SK-N-SH (cell line): Measurements from ENCODE around the gene WIPF2. TPM values are rescaled to one million over a fixed set of nuclear protein-coding genes. Genes with fewer than 3 reads are reported as not detected.

ENCODE experiments used
- CTCF ChIA-PET: fragments of 300-600, 350-600 bp; formaldehyde crosslinking; extraction: SDS; loops from one replicate; lab custom pipeline; 2021; lab: Yijun Ruan, JAX
- POLR2A ChIA-PET: fragments of 350-600 bp; sonication (Branson Sonifier 250); formaldehyde crosslinking; extraction: SDS; loops from one replicate; lab custom pipeline; 2020; ENCODE audit warnings: antibody characterized with exemption, inconsistent platforms; lab: Yijun Ruan, JAX
- DNase-seq: peaks from one replicate; pipeline ENCODE4 v3.0.0; 2012
- H2AFZ ChIP-seq: fragments of 200-600 bp; sonication (generic); 2 replicates; pipeline ENCODE4 v1.8.1; 2016; ENCODE audit warnings: antibody characterized with exemption, mild to moderate bottlenecking, low read depth
- H3F3A ChIP-seq: fragments of 200-600 bp; sonication (generic); replicated peaks from 2 replicates; pipeline ENCODE3; 2016; ENCODE audit warnings: antibody characterized with exemption, mild to moderate bottlenecking; ENCODE audit not compliant: insufficient read depth
- H3K27ac ChIP-seq, 2 experiments: fragments of 200-500 bp in 1 of 2; fragments of 200-600 bp in 1 of 2; sonication (Bioruptor generic) in 1 of 2; sonication (generic), shearing (Covaris generic) in 1 of 2; 2 replicates each; pipeline versions ENCODE4 v1.5.1 to v1.6.1; 2014 to 2016; ENCODE audit warnings: low read depth in 2 of 2, inconsistent platforms in 1 of 2, low read length in 1 of 2, mild to moderate bottlenecking in 1 of 2, mixed read lengths in 1 of 2
- H3K27me3 ChIP-seq: fragments of 200-600 bp; sonication (generic), shearing (Covaris generic); 2 replicates; pipeline ENCODE4 v1.6.1; 2016; ENCODE audit warnings: mixed run types; ENCODE audit not compliant: insufficient read depth
- H3K36me3 ChIP-seq, 2 experiments: fragments of 200-500 bp in 1 of 2; fragments of 200-600 bp in 1 of 2; sonication (Bioruptor generic) in 1 of 2; sonication (generic) in 1 of 2; replicated peaks in 1 of 2; 2 replicates each; pipeline versions ENCODE3 to v1.5.1; 2014 to 2016; ENCODE audit warnings: low read length in 1 of 2, mild to moderate bottlenecking in 1 of 2; ENCODE audit not compliant: insufficient read depth in 2 of 2, control insufficient read depth in 1 of 2
- H3K4me1 ChIP-seq, 2 experiments: fragments of 200-500 bp in 1 of 2; fragments of 200-600 bp in 1 of 2; sonication (Bioruptor generic) in 1 of 2; sonication (generic), shearing (Covaris generic) in 1 of 2; 2 replicates each; pipeline versions ENCODE4 v1.5.1 to v1.6.1; 2014 to 2016; ENCODE audit warnings: low read depth in 1 of 2, low read length in 1 of 2, mixed run types in 1 of 2; ENCODE audit not compliant: insufficient read depth in 2 of 2, control insufficient read depth in 1 of 2
- H3K4me2 ChIP-seq: fragments of 200-600 bp; sonication (generic), shearing (Covaris generic); 2 replicates; pipeline ENCODE4 v1.6.1; 2017; ENCODE audit warnings: mixed run types
- H3K4me3 ChIP-seq, 2 experiments: fragments of 200-500 bp in 1 of 2; fragments of 200-600 bp in 1 of 2; sonication (Bioruptor generic) in 1 of 2; sonication (generic), shearing (Covaris generic) in 1 of 2; 2 replicates each; pipeline versions ENCODE4 v1.5.1 to v1.8.1; 2014 to 2016; ENCODE audit warnings: low read depth in 2 of 2, inconsistent platforms in 1 of 2, low read length in 1 of 2, mild to moderate bottlenecking in 1 of 2, mixed read lengths in 1 of 2, moderate library complexity in 1 of 2
- H3K79me2 ChIP-seq: fragments of 200-600 bp; sonication (generic); 2 replicates; pipeline ENCODE4 v1.8.1; 2017; ENCODE audit warnings: mild to moderate bottlenecking; ENCODE audit not compliant: insufficient read depth
- H3K9ac ChIP-seq: fragments of 200-600 bp; sonication (generic); 2 replicates; pipeline ENCODE4 v1.6.1; 2017; ENCODE audit warnings: mixed run types
- H3K9me2 ChIP-seq: fragments of 200-600 bp; sonication (generic); 2 replicates; pipeline ENCODE4 v1.6.1; 2017; ENCODE audit warnings: mixed run types
- H3K9me3 ChIP-seq: fragments of 200-600 bp; sonication (generic); 2 replicates; pipeline ENCODE4 v1.6.1; 2017; ENCODE audit warnings: mixed run types, mild to moderate bottlenecking, moderate library complexity
- H4K20me1 ChIP-seq: fragments of 200-600 bp; sonication (generic); 2 replicates; pipeline ENCODE4 v1.6.1; 2017; ENCODE audit warnings: mild to moderate bottlenecking, mixed run types; ENCODE audit not compliant: insufficient read depth
- CTCF ChIP-seq: fragments of 200-600 bp; sonication (generic); IDR thresholded peaks from 2 replicates; pipeline ENCODE4 v1.6.1; 2017; ENCODE audit warnings: antibody characterized with exemption, mild to moderate bottlenecking, moderate library complexity
- ELF1 ChIP-seq: IDR thresholded peaks from 2 replicates; pipeline ENCODE4 v1.4.0; 2012
- EP300 ChIP-seq, 2 experiments: IDR thresholded peaks; 2 replicates each; pipeline versions ENCODE4 v1.4.0 to v1.6.1; 2012; ENCODE audit warnings: borderline replicate concordance in 1 of 2, low read depth in 1 of 2, low read length in 1 of 2
- FOXM1 ChIP-seq: IDR thresholded peaks from 2 replicates; pipeline ENCODE4 v1.4.0; 2012; ENCODE audit warnings: low read depth, mild to moderate bottlenecking
- GABPA ChIP-seq: IDR thresholded peaks from 2 replicates; pipeline ENCODE4 v1.4.0; 2012; ENCODE audit warnings: low read depth, mild to moderate bottlenecking
- GATA2 ChIP-seq: sonication (generic); formaldehyde crosslinking; IDR thresholded peaks from 2 replicates; pipeline ENCODE4 v1.5.0; 2020; ENCODE audit warnings: mild to moderate bottlenecking, missing genetic modification reagents
- JUND ChIP-seq: IDR thresholded peaks from 2 replicates; pipeline ENCODE4 v1.4.0; 2012
- MAX ChIP-seq: IDR thresholded peaks from 2 replicates; pipeline ENCODE4 v1.4.0; 2012; ENCODE audit warnings: low read depth
- MXI1 ChIP-seq: IDR thresholded peaks from 2 replicates; pipeline ENCODE4 v1.6.1; 2012; ENCODE audit warnings: mild to moderate bottlenecking, low read depth, low read length, improper control_type of control experiment
- PBX3 ChIP-seq: IDR thresholded peaks from 2 replicates; pipeline ENCODE4; 2012
- RAD21 ChIP-seq: IDR thresholded peaks from 2 replicates; pipeline ENCODE4 v1.6.1; 2012; ENCODE audit warnings: mild to moderate bottlenecking, low read length
- RFX5 ChIP-seq: IDR thresholded peaks from 2 replicates; pipeline ENCODE4 v1.6.1; 2012; ENCODE audit warnings: mild to moderate bottlenecking, improper control_type of control experiment, low read length
- RXRA ChIP-seq: IDR thresholded peaks from 2 replicates; pipeline ENCODE4 v1.4.0; 2012; ENCODE audit warnings: low read depth, mild to moderate bottlenecking, borderline replicate concordance
- SIN3A ChIP-seq: IDR thresholded peaks from 2 replicates; pipeline ENCODE4 v1.6.1; 2012; ENCODE audit warnings: low read depth, mild to moderate bottlenecking, low read length, moderate library complexity, borderline replicate concordance
- SMC3 ChIP-seq: IDR thresholded peaks from 2 replicates; pipeline ENCODE4 v1.6.1; 2012; ENCODE audit warnings: low read depth, low read length, improper control_type of control experiment
- TCF12 ChIP-seq: IDR thresholded peaks from 2 replicates; pipeline ENCODE4 v1.4.0; 2012
- USF2 ChIP-seq: fragments of 150-350 bp; IDR thresholded peaks from 2 replicates; pipeline ENCODE4 v1.6.1; 2017; ENCODE audit warnings: antibody characterized with exemption, low read length, low read depth, borderline replicate concordance
- YY1 ChIP-seq: IDR thresholded peaks from 2 replicates; pipeline ENCODE4 v1.4.0; 2012; ENCODE audit warnings: low read depth, mild to moderate bottlenecking
- WGBS: methylation state at CpG from one replicate; pipeline ENCODE4 v1.1.6; 2017; ENCODE audit warnings: low lambda C conversion rate; 5-methylcytosine and 5-hydroxymethylcytosine counted together
- polyA plus RNA-seq, 3 experiments: library from polyadenylated mRNA; depleted of rRNA; stranded (reverse); fragments of >200 nt; gene quantifications; 2 replicates each; pipeline ENCODE4 v1.2.3, GENCODE V29; 2012

Gene WIPF2
- polyA plus RNA-seq, 1 of the 3 experiments (the other 2 are of a cell fraction) = 6.8 TPM

- POLR2A ChIA-PET = no interaction called here
- WGBS = 93% methylated on average over 5 of the region's 5 CpGs
- peaks cover 18 to 38% of the 10 kb centered on the region in 2 experiments for H3K36me3 ChIP-seq
Measured at GRCh38 chr17:40265337-40265736, 46.2 kb downstream of the WIPF2 start.

More at GRCh38 chr17:40265337-40265736, 46.2 kb downstream of the WIPF2 start:
- no peak overlapping the region for H3K4me2 ChIP-seq
- DNase-seq = no peak
- no peak overlapping the region for H3K9ac ChIP-seq
- CTCF ChIA-PET = no interaction called here
- H3K27ac ChIP-seq = no peak overlapping the region
- TF ChIP-seq EP300 (IDR thresholded peaks at IDR 0.05; ENCODE audit: borderline replicate concordance in 1 of 2, low read depth in 1 of 2, low read length in 1 of 2) = no peak
- no peak for TF ChIP-seq RFX5
- no peak for TF ChIP-seq USF2
- no peak for TF ChIP-seq SIN3A
- no peak for TF ChIP-seq TCF12
- TF ChIP-seq PBX3 = no peak
- TF ChIP-seq ELF1 = no peak
- no peak for TF ChIP-seq YY1
- no peak for TF ChIP-seq MXI1
- TF ChIP-seq GATA2 = no peak
- no peak for TF ChIP-seq RAD21
- TF ChIP-seq MAX = no peak
- no peak for TF ChIP-seq RXRA
- TF ChIP-seq JUND = no peak
- no peak for TF ChIP-seq CTCF
- no peak for TF ChIP-seq GABPA
- no peak for TF ChIP-seq SMC3
- no peak for TF ChIP-seq FOXM1
- TF ChIP-seq, all 33 proteins: peak for 0
- H3K27me3 ChIP-seq = no peaks in the 10 kb centered on the region
- H4K20me1 ChIP-seq = no peaks in the 10 kb centered on the region
- H3K79me2 ChIP-seq = peaks cover 3% of the 10 kb centered on the region; the same call in 1 of the 2 replicates
- H2AFZ ChIP-seq = no peak overlapping the region
- peaks cover 8% of the 10 kb centered on the region for H3F3A ChIP-seq
- no peaks in the 10 kb centered on the region for H3K4me1 ChIP-seq
- no peaks in the 10 kb centered on the region for H3K9me2 ChIP-seq
- H3K4me3 ChIP-seq = no peak overlapping the region
- no peaks in the 10 kb centered on the region for H3K9me3 ChIP-seq
